ENCODE results near the gene ZNF540. TPM values are rescaled to one million over a fixed set of nuclear protein-coding genes. Genes with fewer than 3 reads are reported as not detected.

ZNF540 gene
- total and polyA plus RNA-seq, 9 of the 15 experiments (the other 6 are each of a cell fraction or from before 2014, with no cell fraction given): 0.20 to 0.95 (median 0.44) TPM

Other genes starting within 250 kb of the ZNF540 start
Only the 7 nearest of the 8 such genes appear.
- gene ZNF569, start 127.4 kb upstream of the ZNF540 start, total RNA-seq (2014; rRNA removed): 5.1 and 5.6 TPM in 2 replicates
- 4.9 and 5.7 TPM in 2 replicates for gene ZNF569, start 127.4 kb upstream of the ZNF540 start, total RNA-seq (2014; rRNA removed; fragmentation: Illumina TruSeq; extraction: Trizol)
- gene ZNF569, start 127.4 kb upstream of the ZNF540 start, total RNA-seq (2015; rRNA removed; fragmentation: Illumina TruSeq; extraction: Trizol): 5.4 and 5.7 TPM in 2 replicates
- gene ZNF569, start 127.4 kb upstream of the ZNF540 start, total RNA-seq (2021): 4.1 and 4.9 TPM in 2 replicates
- gene ZNF569, start 127.4 kb upstream of the ZNF540 start, polyA plus RNA-seq (2011; rRNA removed): 0.93 and 2.8 TPM in 2 replicates
- gene ZNF569, start 127.4 kb upstream of the ZNF540 start, polyA plus RNA-seq (2014; fragmentation: Illumina TruSeq; extraction: Trizol): 3.0 and 4.5 TPM in 2 replicates
- gene ZNF569, start 127.4 kb upstream of the ZNF540 start, polyA plus RNA-seq (2014; fragmentation: Nextera tagmentation; extraction: Ambion mirVana): 1 to 10 TPM; 2.1 to 3.9 TPM
- 2.8 and 3.1 TPM in 2 replicates for gene ZNF569, start 127.4 kb upstream of the ZNF540 start, polyA plus RNA-seq (2014; rRNA removed)
- 0.09 and 0.45 TPM in 2 replicates for gene ZNF570, start 125.5 kb upstream of the ZNF540 start, total RNA-seq (2014; rRNA removed)
- 0.64 and 0.73 TPM in 2 replicates for gene ZNF570, start 125.5 kb upstream of the ZNF540 start, total RNA-seq (2014; rRNA removed; fragmentation: Illumina TruSeq; extraction: Trizol)
- gene ZNF570, start 125.5 kb upstream of the ZNF540 start, total RNA-seq (2015; rRNA removed; fragmentation: Illumina TruSeq; extraction: Trizol): 0.22 and 0.60 TPM in 2 replicates
- 0.54 and 0.60 TPM in 2 replicates for gene ZNF570, start 125.5 kb upstream of the ZNF540 start, total RNA-seq (2021)
- 0.05 and 0.95 TPM in 2 replicates for gene ZNF570, start 125.5 kb upstream of the ZNF540 start, polyA plus RNA-seq (2011; rRNA removed)
- gene ZNF570, start 125.5 kb upstream of the ZNF540 start, polyA plus RNA-seq (2014; fragmentation: Illumina TruSeq; extraction: Trizol): 0.58 and 0.59 TPM in 2 replicates
- under 1 TPM; 0.11 to 0.38 TPM for gene ZNF570, start 125.5 kb upstream of the ZNF540 start, polyA plus RNA-seq (2014; fragmentation: Nextera tagmentation; extraction: Ambion mirVana)
- 0.23 and 0.57 TPM in 2 replicates for gene ZNF570, start 125.5 kb upstream of the ZNF540 start, polyA plus RNA-seq (2014; rRNA removed)
- gene ZNF793, start 87.9 kb upstream of the ZNF540 start, total RNA-seq (2014; rRNA removed): 0.04 TPM in 1 of 2 replicates, not detected in the other
- gene ZNF793, start 87.9 kb upstream of the ZNF540 start, total RNA-seq (2014; rRNA removed; fragmentation: Illumina TruSeq; extraction: Trizol): not detected in 2 replicates
- gene ZNF793, start 87.9 kb upstream of the ZNF540 start, total RNA-seq (2015; rRNA removed; fragmentation: Illumina TruSeq; extraction: Trizol): 0.08 TPM in 1 of 2 replicates, not detected in the other
- 0.02 TPM in 1 of 2 replicates, not detected in the other for gene ZNF793, start 87.9 kb upstream of the ZNF540 start, total RNA-seq (2021)
- gene ZNF793, start 87.9 kb upstream of the ZNF540 start, polyA plus RNA-seq (2011; rRNA removed): not detected in 2 replicates
- 0.04 TPM in 1 of 2 replicates, not detected in the other for gene ZNF793, start 87.9 kb upstream of the ZNF540 start, polyA plus RNA-seq (2014; fragmentation: Illumina TruSeq; extraction: Trizol)
- under 1 TPM in 1 of 2 experiments, not detected in 1; 0.03 TPM for gene ZNF793, start 87.9 kb upstream of the ZNF540 start, polyA plus RNA-seq (2014; fragmentation: Nextera tagmentation; extraction: Ambion mirVana)
- gene ZNF793, start 87.9 kb upstream of the ZNF540 start, polyA plus RNA-seq (2014; rRNA removed): not detected in 2 replicates
- gene ZNF571, start 84 bp upstream of the ZNF540 start, total RNA-seq (2014; rRNA removed): 0.49 and 0.82 TPM in 2 replicates
- gene ZNF571, start 84 bp upstream of the ZNF540 start, total RNA-seq (2014; rRNA removed; fragmentation: Illumina TruSeq; extraction: Trizol): 2.2 and 2.3 TPM in 2 replicates
- gene ZNF571, start 84 bp upstream of the ZNF540 start, total RNA-seq (2015; rRNA removed; fragmentation: Illumina TruSeq; extraction: Trizol): 1.5 and 2.0 TPM in 2 replicates
- gene ZNF571, start 84 bp upstream of the ZNF540 start, total RNA-seq (2021): 1.3 and 1.8 TPM in 2 replicates
- 0.79 and 3.9 TPM in 2 replicates for gene ZNF571, start 84 bp upstream of the ZNF540 start, polyA plus RNA-seq (2011; rRNA removed)
- 1.3 and 1.6 TPM in 2 replicates for gene ZNF571, start 84 bp upstream of the ZNF540 start, polyA plus RNA-seq (2014; fragmentation: Illumina TruSeq; extraction: Trizol)
- 1 to 10 TPM; 2.1 to 3.1 TPM for gene ZNF571, start 84 bp upstream of the ZNF540 start, polyA plus RNA-seq (2014; fragmentation: Nextera tagmentation; extraction: Ambion mirVana)
- gene ZNF571, start 84 bp upstream of the ZNF540 start, polyA plus RNA-seq (2014; rRNA removed): 1.0 and 1.7 TPM in 2 replicates
- 5.6 and 8.1 TPM in 2 replicates for gene ZFP30, start 60.6 kb downstream of the ZNF540 start, total RNA-seq (2014; rRNA removed)
- 8.7 and 10.0 TPM in 2 replicates for gene ZFP30, start 60.6 kb downstream of the ZNF540 start, total RNA-seq (2014; rRNA removed; fragmentation: Illumina TruSeq; extraction: Trizol)
- gene ZFP30, start 60.6 kb downstream of the ZNF540 start, total RNA-seq (2015; rRNA removed; fragmentation: Illumina TruSeq; extraction: Trizol): 10.6 and 11.3 TPM in 2 replicates
- 6.4 and 7.2 TPM in 2 replicates for gene ZFP30, start 60.6 kb downstream of the ZNF540 start, total RNA-seq (2021)
- gene ZFP30, start 60.6 kb downstream of the ZNF540 start, polyA plus RNA-seq (2011; rRNA removed): 1.2 and 4.9 TPM in 2 replicates
- gene ZFP30, start 60.6 kb downstream of the ZNF540 start, polyA plus RNA-seq (2014; fragmentation: Illumina TruSeq; extraction: Trizol): 3.8 and 4.2 TPM in 2 replicates
- 1 to 10 TPM; 1.1 TPM for gene ZFP30, start 60.6 kb downstream of the ZNF540 start, polyA plus RNA-seq (2014; fragmentation: Nextera tagmentation; extraction: Ambion mirVana)
- gene ZFP30, start 60.6 kb downstream of the ZNF540 start, polyA plus RNA-seq (2014; rRNA removed): 2.8 and 3.5 TPM in 2 replicates
- 2.4 and 2.7 TPM in 2 replicates for gene ZNF607, start 124.9 kb downstream of the ZNF540 start, total RNA-seq (2014; rRNA removed)
- 3.6 and 3.9 TPM in 2 replicates for gene ZNF607, start 124.9 kb downstream of the ZNF540 start, total RNA-seq (2014; rRNA removed; fragmentation: Illumina TruSeq; extraction: Trizol)
- 3.7 and 3.8 TPM in 2 replicates for gene ZNF607, start 124.9 kb downstream of the ZNF540 start, total RNA-seq (2015; rRNA removed; fragmentation: Illumina TruSeq; extraction: Trizol)
- gene ZNF607, start 124.9 kb downstream of the ZNF540 start, total RNA-seq (2021): 5.1 and 5.7 TPM in 2 replicates
- 0.91 and 4.3 TPM in 2 replicates for gene ZNF607, start 124.9 kb downstream of the ZNF540 start, polyA plus RNA-seq (2011; rRNA removed)
- 3.0 and 3.2 TPM in 2 replicates for gene ZNF607, start 124.9 kb downstream of the ZNF540 start, polyA plus RNA-seq (2014; fragmentation: Illumina TruSeq; extraction: Trizol)
- under 1 TPM; 0.65 to 0.96 TPM for gene ZNF607, start 124.9 kb downstream of the ZNF540 start, polyA plus RNA-seq (2014; fragmentation: Nextera tagmentation; extraction: Ambion mirVana)
- gene ZNF607, start 124.9 kb downstream of the ZNF540 start, polyA plus RNA-seq (2014; rRNA removed): 3.1 and 4.3 TPM in 2 replicates
- 1.5 and 2.0 TPM in 2 replicates for gene ZNF573, start 184.7 kb downstream of the ZNF540 start, total RNA-seq (2014; rRNA removed)
- 7.3 and 7.8 TPM in 2 replicates for gene ZNF573, start 184.7 kb downstream of the ZNF540 start, total RNA-seq (2014; rRNA removed; fragmentation: Illumina TruSeq; extraction: Trizol)
- 6.7 and 7.9 TPM in 2 replicates for gene ZNF573, start 184.7 kb downstream of the ZNF540 start, total RNA-seq (2015; rRNA removed; fragmentation: Illumina TruSeq; extraction: Trizol)
- gene ZNF573, start 184.7 kb downstream of the ZNF540 start, total RNA-seq (2021): 4.7 and 5.0 TPM in 2 replicates
- 1.5 and 4.3 TPM in 2 replicates for gene ZNF573, start 184.7 kb downstream of the ZNF540 start, polyA plus RNA-seq (2011; rRNA removed)
- 1.7 and 2.3 TPM in 2 replicates for gene ZNF573, start 184.7 kb downstream of the ZNF540 start, polyA plus RNA-seq (2014; fragmentation: Illumina TruSeq; extraction: Trizol)
- gene ZNF573, start 184.7 kb downstream of the ZNF540 start, polyA plus RNA-seq (2014; fragmentation: Nextera tagmentation; extraction: Ambion mirVana): 1 to 10 TPM; 2.4 to 4.6 TPM
- gene ZNF573, start 184.7 kb downstream of the ZNF540 start, polyA plus RNA-seq (2014; rRNA removed): 2.0 and 2.3 TPM in 2 replicates

Data from K562 (cell line).